NOMO-1 (cell line): Measurements from ENCODE around the gene BCAR3.

Source experiments
- DNase-seq, 2 experiments: peaks; one replicate each; lab custom pipeline; 2025; ENCODE audit not compliant: unreplicated experiment in 2 of 2; lab: John Stamatoyannopoulos, UW

BCAR3 gene

DNA sequence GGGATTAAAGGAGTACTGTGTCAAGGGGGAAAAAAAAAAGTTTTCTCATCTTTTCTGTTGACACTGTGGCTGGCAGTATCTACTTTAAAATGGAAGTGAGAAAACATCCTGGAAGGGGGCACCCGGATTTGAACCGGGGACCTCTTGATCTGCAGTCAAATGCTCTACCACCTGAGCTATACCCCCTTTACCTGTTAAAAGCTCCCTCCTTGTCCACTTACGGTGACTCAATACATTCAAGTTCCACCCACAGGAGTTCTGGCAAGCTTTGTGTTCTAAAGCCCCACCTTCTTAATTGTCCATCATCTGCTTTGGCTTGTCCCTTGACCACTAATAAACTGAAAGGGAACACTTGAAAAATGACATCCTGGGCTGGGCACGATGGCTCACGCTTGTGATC, 165.5 kb downstream of the BCAR3 start:
- no peak for DNase-seq
